Sigmoid colon (tissue), 7 donors: ENCODE measurements around the gene PPP1R26. TPM values are rescaled to one million over a fixed set of nuclear protein-coding genes. Genes with fewer than 3 reads are reported as not detected.
A peak's percentile ranks its signal among the peaks of the same experiment; 100 is the strongest.

Experiments used
- DNase-seq: peaks from one replicate; pipeline ENCODE4 v3.0.0-alpha.2; 2019
- H3K27ac ChIP-seq, 4 donors: fragments of 200-600 bp; sonication (generic); one replicate each; pipeline ENCODE4 v1.5.1; 2016 to 2019; ENCODE audit warnings: mild to moderate bottlenecking in 1 of 4
- H3K27me3 ChIP-seq, 3 donors: fragments of 200-600 bp; sonication (generic); one replicate each; pipeline ENCODE4 v1.5.1; 2019; ENCODE audit warnings: mild to moderate bottlenecking in 1 of 3
- H3K36me3 ChIP-seq, 4 donors: fragments of 200-600 bp; sonication (generic); one replicate each; pipeline ENCODE4 v1.5.1; 2016 to 2019
- H3K4me1 ChIP-seq, 4 donors: fragments of 200-600 bp; sonication (generic); one replicate each; pipeline ENCODE4 v1.5.1; 2017 to 2019
- H3K4me3 ChIP-seq, 4 donors: fragments of 200-600 bp; sonication (generic); one replicate each; pipeline ENCODE4 v1.5.1; 2017 to 2019; ENCODE audit warnings: mild to moderate bottlenecking in 2 of 4, moderate library complexity in 1 of 4
- H3K9me3 ChIP-seq, 4 donors: fragments of 200-600 bp in 3 of 4; sonication (generic) in 3 of 4; one replicate each; pipeline versions ENCODE4 v1.5.1 to v1.6.1; 2013 to 2019
- CTCF ChIP-seq, 4 experiments: fragments of 450-650 bp in 3 of 4; fragments of 200-600 bp in 1 of 4; IDR thresholded peaks; one replicate each; pipeline ENCODE4 v1.5.1; 2016 to 2019; ENCODE audit warnings: antibody characterized with exemption in 4 of 4, mild to moderate bottlenecking in 3 of 4, moderate library complexity in 2 of 4
- EP300 ChIP-seq, 4 donors: sonication (generic); formaldehyde crosslinking; IDR thresholded peaks; one replicate each; pipeline ENCODE4 v1.6.1; 2017; ENCODE audit warnings: antibody characterized with exemption in 4 of 4
- POLR2A ChIP-seq, 2 donors: fragments of 450-650 bp; IDR thresholded peaks; one replicate each; pipeline ENCODE4 v1.6.1; 2016; ENCODE audit warnings: antibody characterized with exemption in 2 of 2, mild to moderate bottlenecking in 2 of 2, moderate library complexity in 2 of 2
- POLR2AphosphoS5 ChIP-seq, 4 donors: sonication (generic); formaldehyde crosslinking; IDR thresholded peaks; one replicate each; pipeline ENCODE4 v1.6.1; 2017; ENCODE audit warnings: antibody characterized with exemption in 4 of 4
- WGBS, 2 donors: extraction: QIAGEN DNeasy Blood & Tissue Kit; methylation state at CpG; one replicate each; pipeline ENCODE4 v1.1.7; 2013; 5-methylcytosine and 5-hydroxymethylcytosine counted together
- intact Hi-C: fragments of 100-400 bp; cut with DNase I; formaldehyde crosslinking; loops from one replicate; pipeline ENCODE4 v1.15.1; 2023
- polyA plus RNA-seq, 3 donors: library from polyadenylated mRNA; stranded (reverse); fragments of 200-250 nt; gene quantifications; one replicate each; pipeline ENCODE4 v1.2.3, GENCODE V29; 2013
- total RNA-seq, 4 donors: library from RNA; depleted of rRNA; stranded (reverse); fragments of >200 nt; gene quantifications; one replicate each; pipeline ENCODE4 v1.1.0, GENCODE V29; 2016
- donor health status: healthy with polysubstance abuse.
- donor health status: Bipolar disorder and iron deficiency.
- donor health status: healthy.

The PPP1R26 gene
- total and polyA plus RNA-seq, 7 donors, result 4.8 to 12.7 (median 9.5) TPM

- WGBS, 2 donors, result 71 to 76% methylated on average over 21 of the region's 21 CpGs
- no peak overlapping the region for H3K4me3 ChIP-seq
- no peaks in the 10 kb centered on the region for H3K36me3 ChIP-seq
- H3K9me3 ChIP-seq, result no peaks in the 10 kb centered on the region
- intact Hi-C loops, result no loop called here
- TF ChIP-seq POLR2A (IDR thresholded peaks at IDR 0.05) (no peak), POLR2AphosphoS5 (IDR thresholded peaks at IDR 0.05) (no peak), CTCF (IDR thresholded peaks at IDR 0.05) (no peak), EP300 (IDR thresholded peaks at IDR 0.05) (no peak)
- H3K4me1 ChIP-seq, result no peaks in the 10 kb centered on the region
- H3K27me3 ChIP-seq, result peaks cover 5 to 51% (median 23%) of the 10 kb centered on the region in 3 donors
- no peak overlapping the region for H3K27ac ChIP-seq
- peak; percentile 66 for DNase-seq
These were observed 44.0 kb downstream of the PPP1R26 start for GRCh38 chr9:135523521-135524129.

DNA sequence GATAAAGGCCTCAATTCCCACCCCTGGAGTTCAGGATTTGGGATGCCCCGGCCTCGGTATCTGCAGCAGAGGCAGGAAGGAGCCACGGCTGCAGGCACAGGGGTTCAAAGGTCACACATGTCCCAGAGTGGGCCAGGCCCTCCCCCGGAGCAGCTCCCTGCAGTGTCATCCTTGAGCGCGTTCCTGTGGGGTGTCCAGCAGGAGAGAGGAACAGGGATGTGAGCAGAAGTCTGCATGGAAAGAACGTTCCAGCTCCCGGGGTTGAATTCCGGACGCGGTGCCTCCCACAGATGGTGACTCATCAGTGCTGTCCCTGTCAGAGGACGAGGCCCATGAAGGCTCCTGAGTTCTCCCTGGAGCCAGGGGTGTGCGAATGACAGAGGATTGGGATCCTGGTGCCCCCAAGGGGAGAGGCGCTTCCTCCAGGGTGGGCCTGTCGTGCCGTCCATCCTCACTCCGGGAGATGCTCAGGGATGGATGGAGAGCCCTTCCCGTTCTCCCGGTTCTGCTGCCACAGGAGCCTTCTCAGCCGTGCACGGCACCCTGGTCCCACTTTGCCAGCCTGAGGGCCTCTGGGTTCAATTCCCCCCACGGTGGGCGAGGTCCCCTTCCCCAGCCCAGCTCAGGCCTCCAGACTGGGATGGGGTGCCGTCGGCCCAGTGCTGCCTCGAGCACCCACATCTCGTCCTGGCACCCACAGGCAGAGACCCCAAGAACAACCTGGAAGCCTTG, 44.7 kb downstream of the PPP1R26 start:
- intact Hi-C loops, result no loop called here
- 57 to 78% methylated on average over 27 of the region's 27 CpGs for WGBS, 2 donors
- peaks cover 5 to 54% (median 23%) of the 10 kb centered on the region in 3 donors for H3K27me3 ChIP-seq
- H3K36me3 ChIP-seq, result no peaks in the 10 kb centered on the region
- no peaks in the 10 kb centered on the region for H3K9me3 ChIP-seq
- TF ChIP-seq CTCF (IDR thresholded peaks at IDR 0.05) (no peak), POLR2A (IDR thresholded peaks at IDR 0.05) (no peak), EP300 (IDR thresholded peaks at IDR 0.05) (no peak), POLR2AphosphoS5 (IDR thresholded peaks at IDR 0.05) (no peak)
- no peak overlapping the region for H3K27ac ChIP-seq
- H3K4me1 ChIP-seq, result no peaks in the 10 kb centered on the region
- peak; percentile 53 for DNase-seq
- H3K4me3 ChIP-seq, result no peak overlapping the region

- Histone ChIP-seq H3K4me1 (no peaks in the 10 kb centered on the region), H3K4me3 (no peak overlapping the region), H3K27me3 (peaks cover 5 to 64% (median 23%) of the 10 kb centered on the region in 3 donors), H3K9me3 (no peaks in the 10 kb centered on the region), H3K27ac (no peak overlapping the region), H3K36me3 (no peaks in the 10 kb centered on the region)
- intact Hi-C loops, result no loop called here
- TF ChIP-seq EP300 (IDR thresholded peaks at IDR 0.05), result no peak
- WGBS, 2 donors, result 77 to 86% methylated on average over 31 of the region's 31 CpGs
- DNase-seq, result peak; percentile 36
These were observed 45.9 kb downstream of the PPP1R26 start for GRCh38 chr9:135525241-135526088.

DNA sequence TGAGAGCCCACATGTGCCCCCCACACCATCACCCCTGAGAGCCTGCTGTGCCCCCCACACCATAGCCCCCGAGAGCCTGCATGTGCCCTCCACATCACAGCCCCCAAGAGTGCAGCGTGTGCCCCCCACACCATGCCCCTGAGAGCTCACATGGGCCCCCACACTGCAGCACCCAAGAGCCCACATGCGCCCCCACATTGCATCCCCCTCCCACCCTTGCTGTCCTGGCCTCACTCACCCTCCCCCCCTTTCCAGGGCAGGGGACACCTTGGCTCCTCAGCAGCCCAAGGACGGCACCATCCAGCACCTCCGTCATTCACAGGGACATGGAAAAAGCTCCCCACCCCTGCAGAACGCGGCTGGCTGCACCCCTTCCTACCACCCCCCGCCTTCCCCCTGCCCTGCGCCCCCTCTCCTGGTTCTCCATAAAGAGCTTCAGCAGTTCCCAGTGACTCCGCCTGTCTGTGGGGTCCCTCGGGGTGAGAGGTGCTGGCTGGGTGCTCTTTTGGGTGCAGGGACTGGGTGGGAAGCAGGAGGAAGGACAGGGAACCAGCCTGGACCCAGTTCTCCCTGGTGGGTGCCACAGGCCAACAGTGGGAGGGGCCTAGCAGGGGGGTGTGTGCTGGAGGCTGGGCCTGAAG, 46.6 kb downstream of the PPP1R26 start:
- 68 to 80% methylated on average over 11 of the region's 11 CpGs for WGBS, 2 donors
- DNase-seq, result peak; percentile 35

More for the DNA sequence above, 46.6 kb downstream of the PPP1R26 start:
- no peak overlapping the region for H3K27ac ChIP-seq
- H3K4me1 ChIP-seq, result no peaks in the 10 kb centered on the region
- intact Hi-C loops, result no loop called here
- H3K9me3 ChIP-seq, result no peaks in the 10 kb centered on the region
- H3K4me3 ChIP-seq, result no peak overlapping the region
- no peaks in the 10 kb centered on the region for H3K36me3 ChIP-seq
- H3K27me3 ChIP-seq, result peaks cover 5 to 69% (median 23%) of the 10 kb centered on the region in 3 donors
- TF ChIP-seq POLR2A (IDR thresholded peaks at IDR 0.05), result no peak
- TF ChIP-seq POLR2AphosphoS5 (IDR thresholded peaks at IDR 0.05), result no peak
- no peak for TF ChIP-seq EP300 (IDR thresholded peaks at IDR 0.05)
- TF ChIP-seq CTCF (IDR thresholded peaks at IDR 0.05), result no peak
